ENCODE results near the gene STXBP6.

GRCh38 chr14:24928386-24928900 lies 121.5 kb downstream of the STXBP6 start:
- TF ChIP-seq CTCF (IDR thresholded peaks at IDR 0.05) = no peak
- no peak for TF ChIP-seq EP300 (IDR thresholded peaks at IDR 0.05)
- TF ChIP-seq POLR2A (IDR thresholded peaks at IDR 0.05) = no peak
